Raji (cell line): Measurements from ENCODE around the gene NBEA.

ENCODE experiments used
- POLR2A ChIP-seq: IDR thresholded peaks from 2 replicates; pipeline ENCODE4 v1.6.1; 2011; ENCODE audit warnings: low read depth, low read length, control low read depth; ENCODE audit not compliant: insufficient read depth

Gene NBEA

DNA sequence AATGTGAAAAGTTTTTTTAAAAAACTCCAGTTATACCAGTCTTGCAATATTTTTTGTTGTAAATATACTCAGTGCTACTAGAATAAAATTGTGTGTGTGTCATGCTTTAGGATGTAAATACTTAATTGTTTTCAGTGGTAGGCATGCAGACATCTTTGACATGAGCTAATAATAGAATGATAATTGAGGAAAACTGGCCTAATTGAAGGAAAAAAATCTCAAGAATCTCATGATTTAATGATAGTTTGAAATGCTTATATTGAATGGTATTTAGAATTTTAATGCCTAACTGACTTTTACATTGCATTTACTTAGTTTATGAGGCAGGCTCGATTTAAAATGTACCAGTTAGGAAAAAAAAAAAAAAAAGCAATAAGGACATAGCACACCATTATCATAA is 537.6 kb downstream of the NBEA start:
- no peak for TF ChIP-seq POLR2A

DNA sequence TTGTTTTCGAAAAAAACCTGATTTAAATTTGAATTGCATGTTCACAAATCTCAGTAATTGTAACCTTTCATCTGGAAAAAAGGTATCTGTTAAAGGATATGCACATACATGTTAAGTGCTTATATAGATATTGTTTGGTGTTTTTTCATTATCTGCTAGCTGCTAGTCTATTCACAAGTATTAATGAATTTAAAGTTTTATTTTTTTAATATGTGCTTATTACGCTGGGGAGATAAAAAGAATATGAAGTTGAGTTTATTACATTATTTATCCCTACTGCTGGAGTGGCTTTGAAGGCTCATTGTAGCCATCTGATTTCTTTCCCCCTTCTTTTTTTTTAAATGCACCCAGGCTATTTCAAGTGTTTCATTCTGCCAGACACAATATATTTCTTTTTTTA is 538.3 kb downstream of the NBEA start:
- no peak for TF ChIP-seq POLR2A

DNA sequence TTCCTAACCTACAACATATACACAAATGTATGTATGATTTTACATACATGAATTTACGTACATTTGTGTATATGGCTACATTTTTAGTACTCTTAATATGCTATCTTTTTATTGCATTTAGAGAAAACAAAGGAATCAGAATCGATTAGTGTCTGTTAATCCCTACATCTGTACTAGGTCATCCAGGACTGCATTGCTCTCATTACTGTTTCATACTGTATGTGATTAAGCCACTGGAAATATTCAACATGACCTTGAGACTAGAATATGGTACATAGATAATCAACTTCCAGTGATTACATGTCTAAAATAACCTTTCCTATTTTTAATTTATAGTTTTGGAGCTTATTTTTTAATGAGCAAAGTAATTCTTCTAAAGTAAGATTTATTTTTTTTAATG is 539.7 kb downstream of the NBEA start:
- no peak for TF ChIP-seq POLR2A

DNA sequence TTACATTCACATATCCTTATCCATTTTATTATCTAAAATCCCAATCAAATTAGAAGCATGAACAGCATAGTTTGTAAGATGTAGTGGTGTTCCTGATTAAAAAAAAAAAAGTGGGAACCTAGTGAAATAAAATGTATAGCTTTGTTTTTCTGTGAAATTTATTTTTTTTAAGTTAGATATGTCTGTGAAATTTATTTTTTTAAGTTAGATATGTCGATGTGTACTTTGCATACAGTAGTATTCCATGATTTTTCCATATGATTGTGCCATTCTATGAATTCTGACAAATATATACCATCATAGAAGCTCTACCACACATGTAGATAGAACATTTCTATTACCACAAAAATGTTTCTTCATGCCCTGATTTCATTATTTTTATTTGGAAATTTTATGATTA is 540.5 kb downstream of the NBEA start:
- TF ChIP-seq POLR2A: no peak

DNA sequence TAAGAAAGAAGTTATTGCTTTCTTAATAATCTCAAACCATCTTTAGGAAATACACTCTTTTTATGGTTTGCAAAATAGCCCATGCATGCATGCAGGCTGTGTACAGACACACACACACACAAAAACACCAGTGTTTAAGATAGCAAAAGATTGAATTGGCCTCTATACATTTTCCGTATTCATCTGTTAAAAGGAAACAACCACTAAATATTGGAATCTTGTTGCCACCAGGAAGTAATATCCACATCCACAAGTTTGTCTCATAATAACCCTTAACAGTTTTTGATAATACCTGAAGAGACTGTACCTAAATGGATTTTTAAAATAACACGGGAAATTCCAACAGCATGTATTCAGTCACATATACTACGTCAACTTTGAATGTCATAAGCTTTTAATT is 541.7 kb downstream of the NBEA start:
- TF ChIP-seq POLR2A: no peak

DNA sequence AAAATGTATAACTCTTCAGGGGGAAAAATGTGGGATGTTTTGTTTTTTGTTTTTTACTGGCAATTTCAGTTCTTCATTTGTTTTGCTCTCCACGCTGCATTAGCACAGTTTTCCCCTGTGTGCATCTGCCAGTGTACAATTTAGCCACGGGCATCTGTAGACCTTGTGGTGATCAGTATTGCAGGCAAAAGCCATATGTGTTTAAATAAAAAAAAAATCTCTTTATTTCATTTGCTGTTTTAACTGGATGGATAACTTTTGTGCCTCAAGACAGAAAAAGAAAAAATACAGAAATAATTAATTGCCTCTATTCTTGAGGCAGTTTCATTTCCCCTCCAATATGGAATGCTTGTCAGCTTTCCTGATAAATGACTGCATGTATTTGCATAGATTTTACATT is 542.3 kb downstream of the NBEA start:
- TF ChIP-seq POLR2A: no peak

DNA sequence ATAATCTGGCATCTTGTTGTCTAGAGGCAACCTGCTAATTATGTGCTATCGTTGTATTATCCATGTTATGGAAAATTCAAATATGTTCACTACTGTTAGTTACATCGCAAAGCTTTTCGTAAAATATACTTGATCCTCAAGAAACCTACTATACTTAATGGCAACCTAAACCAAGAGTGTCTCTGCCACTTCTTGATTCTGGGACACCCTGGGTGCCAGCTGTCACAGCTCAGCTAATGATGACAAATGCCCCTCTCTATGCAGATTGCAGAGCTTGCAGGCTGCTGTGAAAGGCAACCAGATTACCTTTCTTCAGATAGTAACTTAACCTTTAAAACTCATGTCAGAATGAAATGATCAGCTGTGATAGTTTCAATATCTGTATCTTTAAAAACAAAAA is 543.4 kb downstream of the NBEA start:
- TF ChIP-seq POLR2A: no peak

DNA sequence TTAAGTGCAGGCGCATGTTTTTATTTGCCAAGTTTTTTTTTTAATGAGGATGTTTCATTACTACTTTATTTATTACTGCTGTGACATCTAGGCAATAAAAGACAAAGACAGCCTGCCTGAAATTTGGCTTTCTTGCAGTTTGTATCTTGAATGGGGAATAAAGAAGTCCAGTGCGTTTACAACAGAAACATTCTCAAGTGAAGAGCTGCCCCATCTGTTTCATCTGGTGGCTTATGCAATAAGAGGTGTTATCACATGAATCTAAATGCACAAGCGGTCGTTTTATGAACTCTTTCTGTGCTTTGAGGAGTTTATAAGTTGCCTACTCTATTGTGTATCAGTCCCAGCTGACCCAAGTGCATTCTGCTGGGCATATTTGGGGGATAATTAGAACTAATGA is 547.0 kb downstream of the NBEA start:
- TF ChIP-seq POLR2A: no peak

DNA sequence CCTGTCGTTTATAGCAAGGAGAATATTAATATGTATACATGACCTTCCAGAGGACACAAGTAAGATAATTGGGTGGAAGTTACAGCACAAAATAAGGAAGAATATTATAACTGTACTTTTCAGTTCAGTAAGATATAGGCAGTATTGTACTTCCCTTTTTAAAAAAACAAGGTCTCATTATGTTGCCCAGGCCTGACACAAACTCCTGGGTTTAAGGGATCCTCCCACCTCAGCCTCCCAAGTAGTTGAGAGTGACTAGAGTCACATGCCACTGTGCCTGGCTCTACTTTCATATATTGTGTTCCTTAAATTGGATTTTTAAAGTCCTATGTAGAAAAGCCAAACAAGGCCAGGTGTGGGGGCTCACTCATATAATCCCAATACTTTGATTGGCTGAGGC is 553.9 kb downstream of the NBEA start:
- no peak for TF ChIP-seq POLR2A

DNA sequence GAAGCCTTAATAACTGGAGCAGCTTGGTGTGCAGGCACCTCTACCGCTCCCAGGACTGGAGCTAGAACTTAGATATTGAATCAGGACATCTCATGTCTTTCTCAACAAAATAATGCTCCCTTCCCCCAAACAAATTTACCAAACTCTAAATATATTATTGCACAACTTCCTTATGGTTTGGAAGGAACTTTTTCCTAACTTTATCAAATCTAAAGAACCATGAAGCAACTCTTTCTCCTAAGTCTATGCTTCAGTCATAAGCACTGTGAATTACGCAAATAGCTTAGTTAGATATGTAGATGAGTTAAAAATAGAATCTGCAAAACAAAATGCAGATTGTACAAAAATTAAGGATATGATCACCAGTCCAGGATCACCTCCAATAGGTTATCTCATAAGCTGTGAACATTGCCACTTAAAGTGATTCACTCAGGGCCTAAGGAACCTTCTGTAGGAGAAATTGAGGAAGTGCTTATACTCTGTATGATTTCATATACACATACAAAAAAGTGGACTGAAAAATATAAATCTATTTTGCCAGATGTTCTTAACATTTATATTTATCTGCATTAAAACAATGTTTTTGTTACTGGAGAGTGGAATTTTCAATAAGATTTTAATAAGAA is 554.8 kb downstream of the NBEA start:
- no peak for TF ChIP-seq POLR2A

DNA sequence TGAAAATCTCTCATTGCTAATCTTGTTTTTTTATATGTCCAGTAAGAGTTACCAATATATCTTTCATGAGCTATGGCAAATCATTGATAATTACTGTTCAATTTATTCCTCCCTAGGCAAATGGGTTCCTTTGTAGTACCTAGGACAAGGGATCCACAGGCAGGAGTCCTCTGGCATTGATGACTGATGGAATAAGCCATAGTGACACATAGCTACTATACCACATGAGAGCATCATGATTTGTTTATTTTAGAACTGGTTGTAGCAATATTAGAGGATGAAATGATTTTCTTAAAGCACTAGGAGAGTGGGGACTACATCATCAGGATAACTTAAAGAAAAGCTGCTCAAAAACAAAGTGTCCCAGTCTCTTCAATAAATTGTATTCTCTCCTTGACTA is 556.2 kb downstream of the NBEA start:
- no peak for TF ChIP-seq POLR2A

DNA sequence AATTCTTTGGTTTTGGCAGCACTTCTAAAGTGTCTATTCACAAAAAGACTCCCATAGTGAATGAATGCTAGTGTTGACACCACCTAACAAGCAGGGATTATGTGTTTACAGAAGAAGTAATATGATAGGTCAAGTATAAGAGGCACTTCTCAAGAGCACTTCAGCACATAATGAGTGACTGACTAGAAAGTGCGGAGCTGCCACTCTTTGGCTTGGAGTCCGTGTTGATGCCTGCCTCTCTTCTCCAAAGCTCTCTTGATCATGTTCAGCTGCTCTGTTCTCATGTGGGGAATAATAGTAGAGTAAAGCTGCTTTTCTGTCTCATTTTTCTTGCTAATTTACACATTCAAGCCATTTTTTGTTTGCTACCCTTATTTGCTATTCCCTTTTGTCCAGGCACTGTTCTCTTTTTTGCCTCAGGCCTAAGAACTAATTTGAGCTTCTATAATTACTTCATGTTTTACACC is 557.2 kb downstream of the NBEA start:
- TF ChIP-seq POLR2A: no peak

DNA sequence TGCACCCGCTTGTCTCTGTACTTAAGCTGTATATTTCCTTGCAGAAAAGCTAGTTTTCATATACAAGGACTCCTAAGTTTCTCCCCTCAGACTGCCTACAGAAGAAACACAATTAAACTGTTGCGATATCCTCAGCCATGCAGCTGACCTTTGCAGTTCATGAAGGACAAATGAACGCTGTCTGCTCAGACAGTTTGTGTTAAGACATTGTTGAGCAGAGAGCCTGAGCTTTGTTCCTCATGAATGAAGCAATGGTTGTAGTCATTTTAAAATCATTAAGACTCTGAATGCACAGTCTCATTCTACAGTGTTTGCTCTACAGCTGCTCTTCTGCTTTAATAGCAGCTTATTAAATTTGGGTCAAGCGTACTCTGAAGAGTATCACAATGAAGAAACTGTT is 557.6 kb downstream of the NBEA start:
- TF ChIP-seq POLR2A: no peak

DNA sequence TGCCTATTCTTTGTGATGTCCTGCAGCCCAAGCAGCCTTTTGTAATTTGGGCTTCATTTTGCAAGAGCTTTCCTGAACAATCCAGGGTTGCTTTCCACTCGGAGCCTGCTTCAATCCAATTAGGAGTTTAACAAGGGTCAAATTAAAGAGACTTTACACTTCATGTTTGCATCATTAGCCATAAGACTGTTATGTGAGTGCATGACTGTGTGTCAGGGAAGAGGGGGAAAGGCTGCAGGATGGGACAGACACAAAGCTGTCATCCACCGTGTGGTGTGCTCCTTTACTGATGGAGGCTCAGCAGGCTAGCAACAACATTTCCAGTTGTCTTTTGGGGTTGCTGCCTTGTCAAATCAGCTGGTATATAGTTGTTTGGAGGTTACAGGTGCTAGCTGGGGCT is 558.1 kb downstream of the NBEA start:
- no peak for TF ChIP-seq POLR2A

DNA sequence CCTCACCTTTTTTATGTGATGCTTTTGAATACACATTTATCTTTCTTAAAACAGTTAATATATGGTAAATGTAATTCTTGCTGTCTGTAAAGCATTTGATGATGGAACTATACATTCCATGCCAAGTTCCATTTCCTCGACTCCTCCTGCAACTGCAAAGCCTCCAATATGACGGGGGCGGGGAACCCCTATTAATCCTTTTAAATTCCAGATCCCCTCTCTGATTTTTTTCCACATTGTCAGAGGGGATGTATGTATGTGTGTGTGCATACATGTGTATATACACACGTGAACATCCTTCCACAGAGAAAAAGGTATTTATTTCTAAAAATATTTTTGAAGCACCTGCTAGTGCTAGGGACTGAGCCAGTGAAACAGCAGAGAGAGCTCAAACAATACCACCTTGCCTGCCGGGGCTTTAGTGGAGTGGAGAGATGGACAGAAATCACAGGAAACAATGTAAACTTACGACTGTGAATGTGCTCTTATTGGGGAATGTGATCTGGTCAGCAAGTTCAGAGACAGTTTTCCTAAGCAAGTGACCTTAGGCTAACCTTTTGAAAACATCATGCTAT is 559.7 kb downstream of the NBEA start:
- TF ChIP-seq POLR2A: no peak

DNA sequence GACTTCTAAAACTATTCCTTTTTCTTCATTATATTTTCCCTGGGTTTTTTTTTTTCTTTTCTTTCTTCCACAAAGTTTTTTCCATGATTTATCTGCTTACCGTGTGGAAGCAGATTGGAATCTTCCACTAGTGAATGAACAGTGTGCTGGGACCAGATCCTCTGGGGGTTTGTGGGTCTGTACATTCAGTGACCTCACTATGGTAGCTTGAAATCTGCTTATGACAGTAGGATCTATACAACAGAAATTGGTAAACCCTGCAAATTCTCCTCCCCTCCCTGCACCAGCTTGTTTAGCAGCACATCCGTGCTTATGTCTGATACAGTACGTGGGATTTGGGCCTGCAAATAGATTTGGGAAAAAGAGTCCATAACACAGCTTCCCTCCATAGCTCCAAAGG is 560.4 kb downstream of the NBEA start:
- no peak for TF ChIP-seq POLR2A

DNA sequence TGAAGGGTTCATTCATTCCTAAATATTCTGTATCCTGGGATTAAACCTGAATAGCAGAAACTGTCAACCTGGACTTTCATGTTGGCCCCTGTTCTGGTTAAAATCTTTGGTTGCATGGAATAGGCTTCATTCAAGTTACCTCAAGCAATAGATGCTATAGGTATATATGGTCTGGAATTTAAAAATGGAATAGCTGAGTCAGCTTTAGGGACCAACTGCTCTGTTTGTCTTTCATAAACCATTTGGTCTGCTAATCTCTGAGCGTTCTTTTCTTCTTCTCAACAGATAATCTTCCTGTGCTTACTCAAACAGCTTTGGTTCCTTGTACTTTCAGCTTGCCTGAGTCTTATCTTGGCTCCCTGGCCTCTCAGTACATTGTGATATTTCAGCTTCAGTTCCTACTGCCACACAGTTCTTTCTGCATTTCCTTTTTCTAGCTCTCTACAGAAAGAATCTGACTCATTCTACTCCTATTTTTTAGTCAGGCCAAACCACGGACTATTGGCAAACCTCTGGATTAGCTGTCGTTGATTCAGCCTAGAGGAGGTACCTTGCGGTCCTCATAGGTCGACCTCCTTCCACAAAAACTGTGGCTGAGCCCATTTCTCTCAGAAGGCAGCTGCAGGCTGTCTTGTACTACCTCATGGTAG is 570.3 kb downstream of the NBEA start:
- TF ChIP-seq POLR2A: no peak
